ENCODE measurements around the gene OR14A16.

The OR14A16 gene

GRCh38 chr1:247797518-247797917 is 26.4 kb downstream of the OR14A16 start:
- Histone ChIP-seq H2AFZ (ENCODE audit: low read depth) (no peak overlapping the region), H3K9ac (no peak overlapping the region), H4K20me1 (ENCODE audit: insufficient read depth) (no peaks in the 10 kb centered on the region), H3K36me3 (ENCODE audit: insufficient read depth) (no peaks in the 10 kb centered on the region), H3K4me2 (no peak overlapping the region), H3K79me2 (ENCODE audit: insufficient read depth, low read depth) (no peaks in the 10 kb centered on the region), H3K4me3 (IDR thresholded peaks at IDR 0.05; ENCODE audit: insufficient read depth, low read depth, low read length) (no peak overlapping the region), H3K27ac (no peak overlapping the region), H3K27me3 (ENCODE audit: insufficient read depth, low read depth) (no peaks in the 10 kb centered on the region), H3K4me1 (ENCODE audit: low read depth, poor library complexity, severe bottlenecking) (no peaks in the 10 kb centered on the region)
- no peak for TF ChIP-seq CTCF (conservative IDR thresholded peaks at IDR 0.05; ENCODE audit: low read depth, low read length)

- H2AFZ ChIP-seq (ENCODE audit: low read depth): no peak overlapping the region
- TF ChIP-seq CTCF (conservative IDR thresholded peaks at IDR 0.05; ENCODE audit: low read depth, low read length): no peak
These were observed 54.3 kb downstream of the OR14A16 start for GRCh38 chr1:247769603-247770002.

More at GRCh38 chr1:247769603-247770002, 54.3 kb downstream of the OR14A16 start:
- no peak overlapping the region for H3K9ac ChIP-seq
- no peaks in the 10 kb centered on the region for H3K36me3 ChIP-seq (ENCODE audit: insufficient read depth)
- no peaks in the 10 kb centered on the region for H3K27me3 ChIP-seq (ENCODE audit: insufficient read depth, low read depth)
- no peaks in the 10 kb centered on the region for H3K79me2 ChIP-seq (ENCODE audit: insufficient read depth, low read depth)
- no peak overlapping the region for H3K27ac ChIP-seq
- no peaks in the 10 kb centered on the region for H3K4me1 ChIP-seq (ENCODE audit: low read depth, poor library complexity, severe bottlenecking)
- H4K20me1 ChIP-seq (ENCODE audit: insufficient read depth): no peaks in the 10 kb centered on the region
- H3K4me3 ChIP-seq (IDR thresholded peaks at IDR 0.05; ENCODE audit: insufficient read depth, low read depth, low read length): no peak overlapping the region
- no peak overlapping the region for H3K4me2 ChIP-seq

All from KMS-11 (cell line).